ENCODE data around the gene CLASRP. TPM values are rescaled to one million over a fixed set of nuclear protein-coding genes. Genes with fewer than 3 reads are reported as not detected.
A peak's percentile ranks its signal among the peaks of the same experiment; 100 is the strongest.

The CLASRP gene
- total RNA-seq, 3 donors from 2014 or later, result 49.9 to 80.3 (median 57.0) TPM

GRCh38 chr19:45112111-45112827 lies 73.4 kb downstream of the CLASRP start:
- peaks cover 0 to 13% of the 10 kb centered on the region in 2 donors for H3K4me1 ChIP-seq
- TF ChIP-seq CTCF (IDR thresholded peaks at IDR 0.05) (no peak), POLR2A (IDR thresholded peaks at IDR 0.05) (no peak), POLR2AphosphoS5 (IDR thresholded peaks at IDR 0.05) (no peak)
- H3K9me3 ChIP-seq, result no peaks in the 10 kb centered on the region
- no peak for DNase-seq (ENCODE audit: low spot score in 2 of 2)
- no peaks in the 10 kb centered on the region for H3K36me3 ChIP-seq
- intact Hi-C loops (cut with DNase I; ENCODE audit: low total_unique reads), result loop anchor here (10.0 kb wide), 1 partner anchor 47 kb away; no protein-coding TSS in a partner anchor
- H3K4me3 ChIP-seq, result no peak overlapping the region
- H3K27ac ChIP-seq, result peak overlapping the region in 1 of 2 donors; percentile 67
- no peaks in the 10 kb centered on the region for H3K27me3 ChIP-seq

GRCh38 chr19:45113628-45114027 lies 74.8 kb downstream of the CLASRP start:
- Histone ChIP-seq H3K27ac (peak overlapping the region; percentile 4 to 67), H3K9me3 (no peaks in the 10 kb centered on the region), H3K4me1 (peaks cover 4 to 15% of the 10 kb centered on the region in 2 donors), H3K4me3 (no peak overlapping the region), H3K27me3 (no peaks in the 10 kb centered on the region), H3K36me3 (no peaks in the 10 kb centered on the region)
- intact Hi-C loops (cut with DNase I; ENCODE audit: low total_unique reads), result loop anchor here (10.0 kb wide), 1 partner anchor 49 kb away; no protein-coding TSS in a partner anchor
- TF ChIP-seq CTCF (IDR thresholded peaks at IDR 0.05) (no peak), POLR2A (IDR thresholded peaks at IDR 0.05) (no peak), POLR2AphosphoS5 (IDR thresholded peaks at IDR 0.05) (no peak)
- DNase-seq (ENCODE audit: low spot score in 2 of 2), result peak in 1 of 2 donors; percentile 83

DNA sequence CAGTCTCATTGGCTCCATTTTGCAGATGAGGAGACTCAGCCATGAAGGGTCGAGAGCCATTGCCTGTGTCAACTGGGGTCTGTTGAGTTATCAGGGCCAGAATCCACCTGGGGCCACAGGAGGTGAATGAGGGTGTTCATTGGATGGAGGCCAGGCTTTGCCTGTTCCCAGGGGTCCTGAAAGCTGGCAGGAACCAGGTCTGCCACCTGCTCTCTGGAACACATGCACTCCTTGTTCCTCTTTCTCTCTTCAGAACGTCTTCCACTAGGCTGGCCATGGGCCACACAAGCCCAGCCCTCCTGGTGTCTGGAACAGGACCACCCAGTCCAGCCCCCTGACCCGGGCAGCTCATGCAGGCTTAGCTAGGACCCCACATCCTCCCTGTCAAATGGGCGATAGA lies 75.3 kb downstream of the CLASRP start:
- Histone ChIP-seq H3K27me3 (no peaks in the 10 kb centered on the region), H3K4me3 (no peak overlapping the region), H3K27ac (peak overlapping the region in 1 of 2 donors; percentile 67), H3K9me3 (no peaks in the 10 kb centered on the region), H3K36me3 (no peaks in the 10 kb centered on the region), H3K4me1 (peaks cover 4 to 15% of the 10 kb centered on the region in 2 donors)
- intact Hi-C loops (cut with DNase I; ENCODE audit: low total_unique reads), result loop anchor here (10.0 kb wide), 1 partner anchor 49 kb away; no protein-coding TSS in a partner anchor
- no peak for TF ChIP-seq CTCF (IDR thresholded peaks at IDR 0.05)
- no peak for TF ChIP-seq POLR2A (IDR thresholded peaks at IDR 0.05)
- no peak for TF ChIP-seq POLR2AphosphoS5 (IDR thresholded peaks at IDR 0.05)
- DNase-seq (ENCODE audit: low spot score in 2 of 2), result no peak

DNA sequence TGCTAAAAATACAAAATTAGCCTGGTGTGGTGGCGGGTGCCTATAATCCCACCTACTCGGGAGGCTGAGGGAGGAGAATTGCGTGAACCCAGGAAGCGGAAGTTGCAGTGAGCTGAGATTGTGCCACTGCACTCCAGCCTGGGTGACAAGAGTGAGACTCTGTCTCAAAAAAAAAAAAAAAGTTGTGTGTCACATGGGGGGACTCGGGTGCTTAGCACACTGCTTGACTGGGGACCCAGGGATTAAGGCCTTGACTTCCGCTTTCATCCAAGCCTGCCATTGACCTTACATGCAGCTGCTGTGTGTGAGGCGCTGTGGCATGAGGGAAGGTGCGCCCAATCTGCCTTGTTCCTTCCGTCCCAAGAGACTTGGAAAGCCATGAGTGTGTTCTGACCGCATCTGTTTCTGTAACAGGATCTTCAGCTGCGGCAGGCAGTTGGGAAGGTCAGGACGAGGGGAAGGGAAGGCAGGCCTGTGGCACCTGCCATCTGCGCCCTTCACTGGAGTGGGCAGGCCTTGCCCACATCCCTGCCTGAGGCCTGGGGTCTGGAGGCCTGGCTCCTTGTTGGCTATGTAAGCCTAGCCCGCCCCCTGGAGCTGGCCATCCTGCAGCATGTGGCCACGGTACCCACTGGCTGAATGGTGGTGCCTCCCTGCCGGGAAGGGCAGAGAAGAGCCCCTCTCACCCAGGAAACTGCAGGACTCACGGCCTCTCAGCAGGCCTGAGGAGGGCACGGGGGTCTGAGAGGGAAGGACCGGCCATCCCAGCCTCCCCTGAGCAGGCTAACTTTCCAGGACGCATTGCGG lies 77.2 kb downstream of the CLASRP start:
- intact Hi-C loops (cut with DNase I; ENCODE audit: low total_unique reads), result loop anchor here (10.0 kb wide), 1 partner anchor 51 kb away; no protein-coding TSS in a partner anchor
- no peaks in the 10 kb centered on the region for H3K36me3 ChIP-seq
- H3K27ac ChIP-seq, result peak overlapping the region in 1 of 2 donors; percentile 71
- no peaks in the 10 kb centered on the region for H3K27me3 ChIP-seq
- peaks cover 4 to 15% of the 10 kb centered on the region in 2 donors for H3K4me1 ChIP-seq
- DNase-seq (ENCODE audit: low spot score in 2 of 2), result no peak
- no peaks in the 10 kb centered on the region for H3K9me3 ChIP-seq
- H3K4me3 ChIP-seq, result no peak overlapping the region
- TF ChIP-seq CTCF (IDR thresholded peaks at IDR 0.05) (no peak), POLR2A (IDR thresholded peaks at IDR 0.05) (no peak), POLR2AphosphoS5 (IDR thresholded peaks at IDR 0.05) (no peak)

All from breast epithelium (tissue), 4 donors.